ENCODE measurements around the gene MSL3B.

Gene MSL3B

DNA sequence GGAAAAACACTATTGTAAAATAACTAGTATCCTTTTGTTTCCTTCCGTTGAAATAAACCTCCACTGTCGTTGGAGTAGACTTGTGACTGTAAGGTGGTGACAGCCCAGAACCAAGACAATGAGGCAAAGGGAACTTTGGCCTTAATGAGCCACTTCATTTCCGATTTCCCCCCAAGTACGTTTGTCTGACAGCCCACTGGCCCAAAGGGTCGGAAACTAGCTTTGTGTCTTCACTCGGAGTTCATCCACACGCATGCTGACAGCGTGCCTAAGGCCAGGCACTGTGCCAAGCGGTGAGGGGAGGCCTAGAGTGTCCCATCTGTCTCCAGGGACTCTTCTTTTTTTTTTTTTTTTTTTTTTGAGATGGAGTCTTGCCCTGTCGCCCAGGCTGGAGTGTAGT, 34.8 kb downstream of the MSL3B start:
- DNase-seq (ENCODE audit: low read depth) = no peak

DNA sequence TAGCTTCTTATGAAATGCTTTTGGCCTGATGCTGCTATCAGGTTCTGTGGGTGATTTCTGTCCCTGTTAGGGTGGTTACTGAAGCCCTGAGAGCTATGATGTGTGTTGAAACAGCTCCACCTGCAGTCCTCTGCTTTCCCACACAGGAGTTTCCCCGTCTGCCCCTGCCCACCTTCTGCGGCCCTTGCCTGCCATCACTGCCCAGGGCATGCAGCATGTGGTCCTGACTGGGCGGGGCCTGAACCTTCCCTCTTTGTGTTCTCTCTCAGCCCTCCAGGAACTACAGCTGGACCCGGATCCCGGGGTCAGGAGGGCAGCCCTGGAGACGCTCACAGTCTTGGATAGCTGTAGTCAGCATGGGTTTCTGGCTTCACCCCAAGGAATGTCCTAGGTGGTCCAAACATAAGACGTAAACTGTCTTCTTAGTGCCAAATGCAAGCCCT, 35.3 kb downstream of the MSL3B start:
- peak; percentile 48 for DNase-seq (ENCODE audit: low read depth)

GRCh38 chr2:233832414-233832813, 35.8 kb downstream of the MSL3B start:
- DNase-seq (ENCODE audit: low read depth) = peak; percentile 41

GRCh38 chr2:233831861-233832260, 36.3 kb downstream of the MSL3B start:
- no peak for DNase-seq (ENCODE audit: low read depth)

- DNase-seq (ENCODE audit: low read depth) = no peak
Measured at GRCh38 chr2:233831011-233831721, 37.0 kb downstream of the MSL3B start.

DNA sequence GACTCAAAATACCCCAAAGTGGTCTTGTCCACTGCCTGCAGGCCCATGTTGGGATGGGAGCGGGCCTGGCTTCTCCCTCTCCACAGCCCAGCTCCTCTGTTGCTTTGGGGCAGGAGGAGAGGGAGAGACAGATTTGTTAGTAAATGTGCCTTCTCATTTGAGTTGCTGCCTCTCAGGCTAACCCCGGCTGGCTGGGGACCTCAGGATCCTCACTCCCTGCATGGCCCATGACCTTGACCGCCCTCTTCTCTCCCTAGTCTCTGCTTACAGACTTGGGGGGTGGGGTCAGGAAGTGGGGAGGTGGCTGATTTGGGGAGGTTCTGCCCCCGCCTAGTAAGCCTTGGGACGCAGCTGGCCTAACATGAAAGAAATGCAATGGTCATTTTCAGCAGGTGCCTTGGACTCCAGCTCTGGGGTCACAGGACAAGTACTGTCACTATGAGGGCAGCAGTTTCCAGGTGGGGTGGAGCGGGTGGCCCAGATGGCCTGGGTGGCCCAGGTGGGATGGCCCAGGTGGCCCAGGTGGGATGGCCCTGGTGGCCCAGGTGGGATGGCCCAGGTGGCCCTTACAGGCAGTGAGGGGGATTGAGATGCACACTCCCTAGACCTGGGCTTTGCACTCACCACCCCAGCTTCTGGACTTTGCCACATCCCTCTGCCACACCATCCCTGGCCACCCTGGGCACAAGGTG, 37.9 kb downstream of the MSL3B start:
- no peak for DNase-seq (ENCODE audit: low read depth)

GRCh38 chr2:233829193-233830110, 38.7 kb downstream of the MSL3B start:
- no peak for DNase-seq (ENCODE audit: low read depth)

- DNase-seq (ENCODE audit: low read depth) = no peak
Measured at GRCh38 chr2:233828546-233829192, 39.5 kb downstream of the MSL3B start.

DNA sequence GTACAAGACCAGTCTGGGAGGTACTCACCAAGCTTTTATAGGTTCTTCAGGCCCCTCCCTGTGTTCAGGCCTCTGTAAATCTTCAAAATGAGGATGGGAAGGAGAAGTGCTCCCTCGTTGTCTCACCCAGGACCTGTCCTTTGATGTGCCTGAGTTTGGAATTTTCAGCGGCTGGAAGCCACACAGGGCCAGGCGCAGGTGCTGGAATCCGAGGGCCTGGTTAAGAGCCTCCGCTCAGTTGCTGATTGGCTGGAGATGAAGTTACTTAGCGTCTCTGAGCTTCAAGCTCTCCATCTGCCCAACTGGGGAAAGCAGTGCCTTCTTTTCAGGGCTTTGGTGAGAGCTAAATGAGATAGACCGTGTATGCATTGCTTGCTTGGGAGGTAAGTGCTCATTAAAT, 43.8 kb downstream of the MSL3B start:
- DNase-seq (ENCODE audit: low read depth) = no peak

DNA sequence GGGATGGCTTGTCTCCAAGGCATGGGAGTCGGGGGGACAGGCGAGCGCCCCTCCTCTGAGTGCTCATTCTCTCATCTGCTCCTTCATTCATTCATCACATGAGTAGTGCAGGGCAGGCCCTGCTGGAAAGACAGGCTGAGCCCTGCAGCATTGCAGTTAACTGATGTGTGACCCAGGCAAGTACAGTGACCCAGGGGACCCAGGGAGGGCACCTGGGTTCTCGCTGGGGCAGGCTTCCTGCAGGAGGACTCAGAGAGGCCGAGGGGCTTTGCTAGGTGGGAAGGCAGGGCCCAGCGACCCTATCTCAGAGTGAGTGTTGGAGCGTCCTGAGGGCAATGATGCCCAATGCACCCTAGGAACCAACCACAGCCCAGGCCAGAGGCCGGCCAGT, 44.5 kb downstream of the MSL3B start:
- no peak for DNase-seq (ENCODE audit: low read depth)

DNA sequence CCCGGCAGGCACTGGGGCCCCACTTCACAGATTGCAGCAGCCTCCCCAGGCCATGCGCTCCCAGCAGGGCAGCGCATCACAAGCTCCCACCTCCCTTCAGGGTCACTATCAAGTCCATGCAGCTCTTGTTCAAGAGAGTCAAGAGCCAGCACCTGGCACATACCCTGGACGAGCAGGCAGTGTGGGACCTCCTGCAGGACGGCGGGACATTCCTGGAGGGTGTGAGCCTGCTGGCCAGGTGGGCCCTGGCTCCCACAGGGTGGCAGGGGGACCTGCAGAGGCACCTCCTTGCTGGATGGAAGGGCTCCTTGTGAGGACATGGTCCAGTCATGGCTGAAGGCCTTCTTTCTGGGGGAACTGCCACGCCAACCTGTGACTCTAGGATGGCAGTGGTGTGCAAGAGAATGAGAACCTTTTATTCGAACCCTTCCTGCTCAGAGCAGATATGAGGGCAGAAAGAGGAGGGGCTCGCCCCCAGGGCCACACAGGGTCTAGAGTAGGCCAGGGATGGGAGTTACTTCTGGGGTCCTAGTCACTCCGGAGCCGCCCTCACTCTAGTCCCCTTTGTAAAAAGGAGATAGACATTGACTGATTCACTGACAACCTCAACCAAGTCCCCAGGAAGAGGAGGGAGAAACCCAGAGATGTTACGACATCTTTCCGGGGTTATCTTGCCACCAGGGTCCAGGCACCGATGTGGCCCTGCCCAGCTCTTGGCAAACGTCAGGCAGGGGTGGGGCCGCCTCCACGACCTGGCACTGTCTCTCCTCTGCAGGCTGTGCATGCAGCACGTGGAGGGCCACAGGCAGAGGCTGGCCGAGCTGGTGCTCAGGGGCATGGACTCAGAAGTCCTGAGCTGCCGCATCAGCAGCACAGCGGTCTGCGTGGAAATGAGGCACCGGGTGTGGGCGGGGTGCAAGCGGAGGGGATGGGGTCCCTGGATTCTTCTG, 45.1 kb downstream of the MSL3B start:
- no peak for DNase-seq (ENCODE audit: low read depth)

DNA sequence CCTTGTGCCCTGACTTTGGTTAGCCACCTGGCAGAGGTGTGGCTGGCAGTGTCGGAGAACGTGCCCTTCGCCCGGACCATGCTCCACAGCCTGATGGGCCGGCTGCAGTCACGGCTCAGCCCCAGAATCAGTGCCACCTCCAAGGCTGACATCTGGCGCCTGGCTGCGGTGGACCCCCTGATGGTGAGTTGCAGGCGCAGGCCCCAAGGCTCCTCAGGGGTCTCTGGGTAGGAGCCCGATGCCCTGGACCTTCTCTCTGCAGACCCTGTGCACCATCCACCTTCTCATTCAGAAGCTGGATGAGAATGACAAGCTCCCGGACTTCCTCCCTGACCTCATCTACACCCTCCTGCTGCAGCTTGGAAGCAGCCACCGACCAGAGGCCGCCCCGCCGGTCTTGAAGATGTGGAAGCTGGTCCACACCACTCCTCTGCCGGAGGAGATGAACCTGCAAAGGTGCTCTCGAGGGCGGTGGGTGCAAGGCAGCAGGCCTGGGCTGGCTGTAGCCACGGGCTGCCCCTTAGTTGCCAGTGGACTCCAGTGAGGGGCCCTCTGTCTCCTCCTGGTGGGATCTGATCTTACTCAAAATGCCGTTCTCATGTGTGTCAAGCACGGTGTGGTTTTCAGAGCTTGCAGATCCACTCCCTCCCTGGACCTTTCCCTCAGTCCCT, 46.0 kb downstream of the MSL3B start:
- no peak for DNase-seq (ENCODE audit: low read depth)

DNA sequence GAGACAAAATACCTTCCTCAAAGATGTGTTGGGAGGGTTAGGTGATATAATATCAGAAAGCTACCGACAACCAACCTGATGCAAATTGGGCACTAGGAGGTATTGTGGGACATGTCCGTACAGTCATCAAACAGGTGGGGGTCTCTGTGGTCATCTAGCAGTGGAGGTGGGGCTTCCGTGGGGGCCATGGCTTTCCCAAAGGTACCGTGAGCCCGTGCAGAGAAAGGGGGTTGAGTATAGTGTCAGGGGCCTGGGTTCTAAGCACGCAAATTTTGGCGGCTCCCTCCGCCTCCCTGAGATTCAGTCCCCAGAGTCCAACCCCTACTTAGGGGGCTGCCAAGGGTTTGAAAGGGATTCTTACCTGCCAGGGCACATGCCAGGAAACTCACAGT, 46.5 kb downstream of the MSL3B start:
- no peak for DNase-seq (ENCODE audit: low read depth)

DNA sequence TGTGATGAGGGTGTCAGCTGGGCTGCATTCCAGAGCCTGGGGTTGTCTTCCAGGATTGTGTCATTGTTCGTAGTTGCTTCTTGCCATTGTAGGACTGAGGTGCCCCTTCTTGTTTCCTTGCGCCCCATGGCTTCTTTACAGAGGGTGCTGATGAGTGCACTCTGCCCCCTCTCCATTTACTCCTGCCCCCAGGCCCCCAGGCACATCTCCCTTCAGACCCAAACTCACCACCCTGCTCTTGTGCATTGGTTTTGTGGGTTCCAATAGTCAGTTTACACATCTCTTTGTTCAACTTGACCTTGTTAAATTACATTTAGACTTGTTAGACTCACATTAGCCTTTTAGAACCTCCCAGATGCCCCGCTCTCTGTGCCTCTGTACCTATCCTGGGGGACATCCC, 47.0 kb downstream of the MSL3B start:
- no peak for DNase-seq (ENCODE audit: low read depth)

DNA sequence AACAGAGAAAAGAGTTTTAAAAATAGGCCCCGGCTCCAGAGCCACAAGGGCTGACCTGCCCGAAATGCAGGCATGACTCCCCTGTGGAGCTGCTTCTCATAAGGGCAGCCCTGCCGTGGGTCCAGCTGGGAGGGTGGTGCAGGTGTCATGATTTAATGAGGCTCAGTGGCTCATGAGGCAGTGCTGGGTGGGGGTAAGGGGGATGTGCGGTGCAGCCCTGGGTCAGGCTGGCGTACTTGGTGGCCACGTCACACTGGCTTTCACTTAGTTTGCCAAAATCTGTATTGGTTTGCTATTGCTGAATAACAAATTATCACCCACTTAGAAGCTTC, 47.4 kb downstream of the MSL3B start:
- DNase-seq (ENCODE audit: low read depth) = no peak

- DNase-seq (ENCODE audit: low read depth) = no peak
Measured at GRCh38 chr2:233819884-233820773, 48.1 kb downstream of the MSL3B start.

GRCh38 chr2:233818639-233819621, 49.3 kb downstream of the MSL3B start:
- DNase-seq (ENCODE audit: low read depth) = no peak

DNA sequence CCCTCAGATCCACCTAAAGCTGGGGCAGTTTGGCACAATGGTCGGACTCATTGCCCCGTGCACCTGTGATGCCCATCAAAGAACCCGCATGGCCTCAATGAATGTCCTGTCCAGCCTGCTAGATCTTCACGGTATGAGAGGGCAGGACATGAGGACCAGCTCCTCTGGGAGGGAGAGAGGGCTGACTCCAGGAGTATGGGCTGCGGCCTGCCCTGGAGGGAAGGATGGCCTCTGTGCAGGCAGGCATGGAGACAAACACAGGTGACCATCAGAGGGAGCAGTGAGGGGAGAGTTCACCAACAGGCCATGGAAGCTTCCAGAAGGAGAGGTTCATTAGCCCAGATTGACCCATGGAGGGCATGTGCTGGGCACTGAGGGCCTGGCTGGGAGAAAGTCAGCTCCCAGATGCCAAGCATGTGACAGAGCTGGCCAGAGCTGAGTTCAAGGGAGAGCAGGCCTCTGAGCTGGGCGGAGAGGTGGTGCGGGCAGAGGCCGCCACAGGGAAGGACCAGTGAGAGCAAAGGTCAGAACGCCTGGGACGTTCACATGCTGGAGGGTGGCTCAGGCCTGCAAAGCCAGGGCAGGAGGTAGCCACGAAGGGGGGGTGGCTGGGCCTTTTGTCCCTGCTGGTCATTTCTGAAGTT, 50.1 kb downstream of the MSL3B start:
- DNase-seq (ENCODE audit: low read depth) = no peak
